GM18526 (cell line): ENCODE results near the gene RETREG1.

Source experiments
- POLR2A ChIP-seq: IDR thresholded peaks from 3 replicates; pipeline ENCODE4 v1.6.1; 2011; ENCODE audit not compliant: insufficient read length; ENCODE audit errors: extremely low read depth

Gene RETREG1, protein sequence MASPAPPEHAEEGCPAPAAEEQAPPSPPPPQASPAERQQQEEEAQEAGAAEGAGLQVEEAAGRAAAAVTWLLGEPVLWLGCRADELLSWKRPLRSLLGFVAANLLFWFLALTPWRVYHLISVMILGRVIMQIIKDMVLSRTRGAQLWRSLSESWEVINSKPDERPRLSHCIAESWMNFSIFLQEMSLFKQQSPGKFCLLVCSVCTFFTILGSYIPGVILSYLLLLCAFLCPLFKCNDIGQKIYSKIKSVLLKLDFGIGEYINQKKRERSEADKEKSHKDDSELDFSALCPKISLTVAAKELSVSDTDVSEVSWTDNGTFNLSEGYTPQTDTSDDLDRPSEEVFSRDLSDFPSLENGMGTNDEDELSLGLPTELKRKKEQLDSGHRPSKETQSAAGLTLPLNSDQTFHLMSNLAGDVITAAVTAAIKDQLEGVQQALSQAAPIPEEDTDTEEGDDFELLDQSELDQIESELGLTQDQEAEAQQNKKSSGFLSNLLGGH

DNA sequence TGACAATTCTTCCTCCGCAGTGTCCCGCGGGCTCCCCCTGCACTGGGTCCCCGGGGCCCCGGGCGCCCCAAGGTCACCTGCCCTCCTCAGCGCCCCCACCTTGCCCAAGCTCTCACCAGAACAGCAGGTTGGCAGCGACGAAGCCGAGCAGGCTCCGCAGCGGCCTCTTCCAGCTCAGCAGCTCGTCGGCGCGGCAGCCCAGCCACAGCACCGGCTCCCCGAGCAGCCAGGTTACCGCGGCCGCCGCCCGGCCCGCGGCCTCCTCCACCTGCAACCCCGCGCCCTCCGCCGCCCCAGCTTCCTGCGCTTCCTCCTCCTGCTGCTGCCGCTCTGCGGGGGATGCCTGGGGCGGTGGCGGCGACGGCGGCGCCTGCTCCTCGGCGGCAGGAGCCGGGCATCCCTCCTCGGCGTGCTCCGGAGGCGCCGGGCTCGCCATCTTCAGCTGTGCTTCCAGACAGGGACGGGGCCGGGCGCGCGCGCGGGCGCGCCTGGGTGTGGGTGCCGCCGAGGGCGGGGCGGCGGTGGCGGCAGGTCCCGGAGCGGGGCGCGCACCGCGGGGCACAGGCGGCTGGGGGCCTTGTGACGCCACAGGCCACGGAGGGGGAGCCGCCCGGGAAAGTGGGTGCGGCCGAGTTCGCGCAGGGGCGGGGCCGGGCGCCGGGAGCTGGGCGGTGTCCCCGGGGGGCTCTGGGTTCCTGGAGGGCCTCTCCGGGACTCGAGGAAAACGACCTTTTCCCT is at the start of gene RETREG1:
RETREG1 (minus strand) TSS at position 462 of the 738 bp plus-strand sequence; CDS start at position 436, 26 bp downstream.
- TF ChIP-seq POLR2A, result peak; percentile 43

DNA sequence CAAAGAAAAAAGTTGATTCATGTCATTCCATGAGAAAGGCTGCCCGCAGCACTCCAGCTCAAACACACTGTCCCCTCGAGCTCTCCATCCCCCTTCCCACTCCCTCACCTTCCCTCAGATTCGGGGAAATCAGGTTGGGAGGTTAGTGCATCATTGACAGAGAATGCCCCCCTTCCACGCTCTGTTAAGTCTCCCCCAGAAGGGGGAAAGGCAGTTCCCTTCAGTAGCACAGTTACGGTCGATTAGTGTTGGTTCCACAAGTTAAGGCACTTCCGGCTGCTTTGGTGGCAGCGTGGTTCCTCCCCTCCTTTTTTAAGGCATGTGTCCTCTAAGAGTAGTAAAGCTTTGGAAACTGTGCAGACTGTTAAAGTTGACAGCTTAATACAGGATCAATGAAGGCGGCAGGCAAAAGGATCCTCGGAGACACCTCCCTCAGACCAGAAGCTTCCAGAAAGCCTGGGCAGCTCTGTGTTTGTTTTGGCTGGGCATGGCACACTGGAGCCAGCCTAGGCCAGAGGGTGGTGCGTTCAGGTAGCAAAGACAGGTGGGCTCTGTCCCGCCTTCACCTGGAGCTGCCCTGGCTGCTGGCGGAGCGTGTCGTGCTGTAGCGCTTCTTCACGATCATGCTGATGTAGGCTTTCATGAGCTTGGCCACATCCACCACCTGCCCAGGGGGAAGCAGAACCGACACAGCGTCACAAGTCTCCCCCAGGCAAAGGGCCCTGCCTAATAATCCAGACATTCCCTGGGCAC is 49.5 kb upstream of the RETREG1 start:
- no peak for TF ChIP-seq POLR2A

DNA sequence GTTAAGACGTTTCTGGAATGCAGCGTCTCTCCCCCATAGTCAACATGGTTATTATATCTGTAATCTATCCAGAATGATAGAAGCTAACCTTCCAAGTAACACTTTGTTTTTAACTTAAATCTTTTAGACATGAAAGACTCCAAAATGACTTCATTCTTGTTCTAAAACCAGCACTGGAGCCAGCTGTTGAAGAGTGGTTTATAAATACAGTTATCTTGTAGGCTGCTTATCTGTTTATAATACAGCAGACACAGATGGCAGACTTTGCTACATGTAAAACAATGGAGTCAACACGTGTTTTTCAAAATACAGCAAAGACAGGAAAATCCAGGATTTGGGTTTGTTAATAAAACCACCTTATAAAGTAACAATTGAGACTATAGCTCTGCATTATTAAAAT is 48.8 kb upstream of the RETREG1 start:
- no peak for TF ChIP-seq POLR2A

DNA sequence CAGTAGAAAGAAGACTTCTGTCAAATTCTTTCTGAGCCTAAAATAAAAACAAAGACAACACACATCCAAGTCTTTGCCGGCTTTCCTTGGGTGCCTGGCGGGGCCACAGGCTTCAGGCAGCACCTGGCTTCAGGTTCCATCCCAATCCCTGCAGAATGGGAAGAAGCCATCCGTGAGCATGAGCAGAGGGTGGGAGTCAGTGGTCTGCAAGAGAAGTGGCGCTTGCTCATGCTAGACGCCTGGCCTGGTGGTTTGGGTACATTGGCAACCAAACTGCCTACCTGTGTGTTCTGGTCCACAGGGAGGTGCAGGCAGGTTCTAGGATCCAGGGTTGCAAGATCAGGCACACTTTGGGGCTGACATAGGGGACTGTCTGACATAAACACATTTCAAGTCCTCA is 47.6 kb upstream of the RETREG1 start:
- TF ChIP-seq POLR2A, result no peak

DNA sequence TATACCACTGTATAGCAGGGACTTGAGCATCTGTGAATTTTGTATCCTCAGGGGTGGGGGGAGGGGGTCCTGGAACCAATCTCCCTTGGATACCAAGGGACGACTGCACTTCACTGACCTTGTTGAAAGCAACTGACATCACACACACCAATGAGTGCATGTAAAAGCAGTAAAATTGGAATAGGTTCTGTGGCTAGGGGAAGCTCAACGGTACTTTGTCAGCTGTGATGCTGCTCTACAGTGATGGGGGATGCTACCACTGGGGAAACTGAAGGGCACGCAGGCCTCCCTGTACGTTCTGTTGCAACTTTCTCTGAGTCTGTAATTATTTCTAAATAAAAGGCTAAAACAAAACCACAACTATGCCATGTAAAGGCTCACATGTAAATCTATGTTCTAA is 47.0 kb upstream of the RETREG1 start:
- TF ChIP-seq POLR2A, result no peak

- no peak for TF ChIP-seq POLR2A
Observed at GRCh38 chr5:16661713-16662112, 44.9 kb upstream of the RETREG1 start.

DNA sequence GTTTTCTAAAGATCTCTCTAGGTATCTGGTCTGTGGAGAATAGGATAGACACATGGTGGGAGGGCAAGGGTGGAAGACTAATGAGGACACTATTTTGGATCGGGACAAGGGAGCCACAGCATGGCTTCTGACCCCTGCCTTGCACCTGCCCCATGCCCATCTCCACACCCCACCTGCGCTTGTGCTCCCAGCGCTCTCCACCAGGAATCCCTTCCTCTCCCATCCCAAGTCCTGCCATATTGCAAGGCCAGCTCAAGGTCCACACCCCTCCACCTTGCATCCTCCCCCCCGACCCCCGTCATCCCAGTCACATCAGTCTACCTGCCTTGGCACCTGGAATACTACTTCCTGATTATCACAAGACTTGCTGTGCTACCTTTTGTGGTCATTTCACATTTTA is 44.2 kb upstream of the RETREG1 start:
- no peak for TF ChIP-seq POLR2A

DNA sequence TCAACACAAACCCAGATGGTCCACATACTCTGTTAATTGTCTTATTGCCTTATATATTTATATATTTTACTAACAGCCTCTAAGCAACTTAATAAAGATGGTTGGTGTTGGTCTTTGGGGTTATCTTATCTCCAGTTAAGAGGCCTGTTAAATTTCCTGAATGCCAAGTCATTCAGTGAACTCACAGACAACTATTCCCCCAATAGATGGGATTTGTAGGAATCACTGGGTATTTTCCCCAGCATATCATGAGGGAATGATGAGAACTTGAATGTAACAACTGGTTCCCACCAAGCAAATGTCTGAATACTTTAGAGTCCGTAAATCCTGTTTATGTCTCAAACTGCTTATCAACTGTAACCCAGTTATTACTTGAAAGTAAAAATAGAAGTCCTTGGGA is 42.7 kb upstream of the RETREG1 start:
- TF ChIP-seq POLR2A, result no peak

DNA sequence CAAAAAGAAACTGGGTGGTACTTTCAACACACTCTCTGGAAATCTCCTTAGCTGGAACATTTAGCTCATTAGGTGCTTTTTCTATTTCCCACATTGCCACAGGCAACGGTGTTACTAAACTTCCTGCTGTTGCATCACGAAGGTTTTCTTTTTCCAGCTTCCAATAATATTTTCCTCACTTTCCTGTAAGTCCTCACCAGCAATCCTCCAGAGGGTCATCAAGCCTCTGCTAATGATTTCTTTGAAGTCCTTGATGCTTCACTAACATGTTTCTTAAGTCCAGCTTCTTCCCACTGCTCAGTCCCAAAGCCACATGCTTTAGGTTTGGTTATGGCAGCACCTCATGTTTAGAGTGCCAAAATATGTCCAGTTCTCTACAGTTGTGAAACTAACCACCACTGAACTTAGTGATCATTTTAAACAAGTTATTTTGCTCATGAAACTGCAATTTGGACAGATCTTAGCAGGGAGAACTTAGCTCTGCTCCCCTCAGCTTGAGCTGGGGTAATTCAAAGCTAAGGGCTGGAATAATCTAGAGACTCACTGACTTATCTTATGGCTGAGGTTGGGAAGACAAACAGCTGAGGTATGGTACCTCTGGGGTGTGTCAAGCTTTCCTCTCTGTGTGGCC is 39.9 kb upstream of the RETREG1 start:
- TF ChIP-seq POLR2A, result no peak

- no peak for TF ChIP-seq POLR2A
Observed at GRCh38 chr5:16654647-16655334, 38.0 kb upstream of the RETREG1 start.

GRCh38 chr5:16644301-16644889 is 27.6 kb upstream of the RETREG1 start:
- no peak for TF ChIP-seq POLR2A

DNA sequence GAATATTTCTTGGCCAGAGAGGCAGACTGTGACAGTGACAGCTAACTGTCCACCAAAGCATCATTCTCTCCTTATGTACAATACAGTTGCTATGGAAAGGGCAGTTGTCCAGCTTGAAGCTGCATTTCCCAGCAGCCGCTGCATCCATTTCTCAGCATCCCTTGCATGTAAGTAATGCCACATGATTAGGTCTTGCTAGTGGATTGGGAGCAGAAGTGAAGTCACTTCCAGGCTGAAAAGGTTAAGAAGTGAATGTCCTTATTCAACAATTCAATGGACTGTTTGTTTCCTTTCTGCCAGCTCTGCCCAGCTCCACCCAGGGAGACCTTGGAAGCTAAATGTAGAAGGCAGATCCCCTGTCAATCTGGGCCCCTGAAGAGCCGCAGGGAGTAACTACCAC is 26.1 kb upstream of the RETREG1 start:
- no peak for TF ChIP-seq POLR2A

DNA sequence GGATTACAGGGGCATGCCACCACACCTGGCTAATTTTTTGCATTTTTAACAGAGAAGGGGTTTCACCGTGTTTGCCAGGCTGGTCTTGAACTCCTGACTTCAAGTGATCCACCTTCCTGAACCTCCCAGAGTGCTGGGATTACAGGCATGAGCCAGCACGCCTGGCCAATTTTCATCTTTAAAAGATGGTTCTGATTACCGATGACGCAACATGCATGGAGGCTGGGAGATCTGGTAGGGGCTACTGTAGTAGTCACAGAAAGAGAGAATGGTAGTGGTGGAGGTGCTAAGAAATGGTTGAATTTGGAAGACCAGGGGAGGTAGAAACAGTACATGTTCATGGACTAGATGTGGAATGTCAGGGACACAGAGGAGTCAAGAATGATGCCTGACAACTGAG is 22.4 kb upstream of the RETREG1 start:
- no peak for TF ChIP-seq POLR2A

GRCh38 chr5:16628376-16628775 is 11.6 kb upstream of the RETREG1 start:
- TF ChIP-seq POLR2A, result no peak
